HG02678 (cell line): ENCODE measurements around the gene FBXO24.

ENCODE experiments used
- ATAC-seq: cut with Tn5 transposase; IDR thresholded peaks from one replicate; pipeline ENCODE4 v1.9.1; 2021; ENCODE audit warnings: mild to moderate bottlenecking, moderate library complexity; ENCODE audit not compliant: unreplicated experiment

FBXO24 gene

DNA sequence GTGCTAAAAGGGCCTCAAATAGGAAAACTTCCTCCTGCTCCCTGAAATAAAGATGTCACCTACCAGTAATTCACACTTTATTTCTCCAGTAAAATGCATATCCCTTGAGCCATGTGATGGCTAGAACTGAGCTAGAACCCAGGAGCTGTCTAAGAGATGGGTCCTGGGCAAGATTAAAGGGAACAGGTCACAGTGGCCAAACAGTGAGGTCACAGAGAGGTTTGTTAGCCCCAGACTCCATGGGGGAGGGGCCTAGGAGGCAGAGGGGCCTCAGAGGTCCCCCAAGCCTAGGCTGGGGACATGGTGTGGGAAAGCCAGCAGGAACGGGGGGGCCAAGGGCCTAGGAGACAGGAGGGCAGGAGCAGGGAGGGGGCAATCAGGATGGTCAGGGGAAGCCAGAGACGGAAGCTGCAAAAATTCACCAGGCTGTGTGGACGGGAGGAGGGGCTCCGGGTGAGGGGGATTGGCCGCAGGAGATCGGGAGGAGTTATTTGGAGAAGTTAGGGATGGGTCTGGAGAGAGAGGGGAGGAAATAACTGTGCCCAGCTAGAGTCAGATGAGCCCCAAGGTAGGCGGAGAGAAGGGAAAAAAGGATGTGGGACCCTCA lies 3.3 kb downstream of the FBXO24 start:
- ATAC-seq: no peak

DNA sequence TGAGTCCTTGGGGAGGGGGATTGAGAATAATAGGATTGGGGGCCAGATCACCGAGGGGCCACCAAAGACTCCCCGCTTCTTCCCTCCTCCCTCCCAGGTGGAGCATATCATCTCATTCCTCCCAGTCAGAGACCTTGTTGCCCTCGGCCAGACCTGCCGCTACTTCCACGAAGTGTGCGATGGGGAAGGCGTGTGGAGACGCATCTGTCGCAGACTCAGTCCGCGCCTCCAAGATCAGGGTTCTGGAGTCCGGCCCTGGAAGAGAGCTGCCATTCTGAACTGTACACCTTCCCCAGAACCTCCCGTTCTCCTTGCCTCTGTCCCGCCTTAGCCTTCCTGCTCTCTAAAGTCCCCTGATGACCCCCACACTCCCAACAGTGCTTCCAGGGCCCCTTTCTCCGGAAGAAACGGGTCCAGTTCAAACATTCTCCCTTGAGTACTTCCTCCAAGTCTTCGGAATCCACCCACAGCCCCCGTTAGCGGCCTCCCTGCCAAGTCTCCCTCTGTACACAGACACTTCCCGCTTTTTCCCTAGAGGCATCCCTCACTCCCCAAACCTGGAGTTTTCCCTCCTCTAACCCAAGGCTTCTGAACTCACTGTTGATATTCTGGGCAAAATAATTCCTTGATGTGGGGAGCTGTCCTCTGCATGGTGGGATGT lies 4.1 kb downstream of the FBXO24 start:
- no peak for ATAC-seq

DNA sequence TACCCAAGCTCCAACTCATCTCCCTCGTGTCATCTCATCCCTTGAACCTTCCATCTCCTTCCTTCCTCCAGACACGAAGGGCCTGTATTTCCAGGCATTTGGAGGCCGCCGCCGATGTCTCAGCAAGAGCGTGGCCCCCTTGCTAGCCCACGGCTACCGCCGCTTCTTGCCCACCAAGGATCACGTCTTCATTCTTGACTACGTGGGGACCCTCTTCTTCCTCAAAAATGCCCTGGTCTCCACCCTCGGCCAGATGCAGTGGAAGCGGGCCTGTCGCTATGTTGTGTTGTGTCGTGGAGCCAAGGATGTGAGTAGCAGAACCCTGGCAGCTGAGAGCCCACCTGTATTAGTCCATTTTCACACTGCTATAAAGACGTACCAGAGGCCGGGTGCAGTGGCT lies 5.5 kb downstream of the FBXO24 start:
- ATAC-seq: no peak

DNA sequence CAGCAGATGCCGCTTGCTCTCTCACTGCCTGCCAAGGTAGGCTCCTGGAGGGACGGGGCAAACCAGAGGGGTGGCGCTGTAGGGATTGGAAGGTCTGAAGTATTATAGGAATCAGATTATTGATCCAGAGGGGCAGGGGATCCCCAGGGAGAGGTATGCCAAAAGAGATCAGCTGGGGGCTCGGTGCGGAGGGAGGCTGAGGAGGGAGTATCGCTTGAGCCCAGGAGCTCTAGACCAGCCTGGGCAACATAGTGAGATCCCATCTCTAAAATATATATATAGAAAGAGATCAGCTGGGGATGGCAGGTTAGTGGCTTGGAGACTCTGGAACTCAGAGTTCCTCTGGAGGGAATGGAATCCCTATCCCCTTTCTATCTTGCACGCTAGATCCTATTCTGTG lies 9.1 kb downstream of the FBXO24 start:
- ATAC-seq: no peak

DNA sequence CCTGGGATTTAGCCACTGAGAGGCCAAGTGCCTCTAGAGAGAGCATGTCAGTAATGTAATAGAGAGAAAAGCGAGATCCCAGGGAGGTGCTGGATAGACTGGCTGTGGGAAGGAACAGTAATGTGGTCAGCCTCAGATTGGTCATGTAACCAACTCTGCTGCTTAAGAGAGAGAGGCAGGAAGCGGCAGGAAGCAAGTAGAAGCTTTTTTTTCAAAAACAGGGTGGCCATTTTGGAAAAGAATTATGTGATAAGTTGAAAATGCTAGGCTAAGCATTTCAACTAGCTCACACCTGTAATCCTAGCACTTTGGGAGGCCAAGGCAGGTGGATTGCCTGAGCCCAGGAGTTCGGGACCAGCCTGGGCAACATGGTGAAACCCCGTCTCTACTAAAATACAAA lies 12.3 kb downstream of the FBXO24 start:
- ATAC-seq: no peak

DNA sequence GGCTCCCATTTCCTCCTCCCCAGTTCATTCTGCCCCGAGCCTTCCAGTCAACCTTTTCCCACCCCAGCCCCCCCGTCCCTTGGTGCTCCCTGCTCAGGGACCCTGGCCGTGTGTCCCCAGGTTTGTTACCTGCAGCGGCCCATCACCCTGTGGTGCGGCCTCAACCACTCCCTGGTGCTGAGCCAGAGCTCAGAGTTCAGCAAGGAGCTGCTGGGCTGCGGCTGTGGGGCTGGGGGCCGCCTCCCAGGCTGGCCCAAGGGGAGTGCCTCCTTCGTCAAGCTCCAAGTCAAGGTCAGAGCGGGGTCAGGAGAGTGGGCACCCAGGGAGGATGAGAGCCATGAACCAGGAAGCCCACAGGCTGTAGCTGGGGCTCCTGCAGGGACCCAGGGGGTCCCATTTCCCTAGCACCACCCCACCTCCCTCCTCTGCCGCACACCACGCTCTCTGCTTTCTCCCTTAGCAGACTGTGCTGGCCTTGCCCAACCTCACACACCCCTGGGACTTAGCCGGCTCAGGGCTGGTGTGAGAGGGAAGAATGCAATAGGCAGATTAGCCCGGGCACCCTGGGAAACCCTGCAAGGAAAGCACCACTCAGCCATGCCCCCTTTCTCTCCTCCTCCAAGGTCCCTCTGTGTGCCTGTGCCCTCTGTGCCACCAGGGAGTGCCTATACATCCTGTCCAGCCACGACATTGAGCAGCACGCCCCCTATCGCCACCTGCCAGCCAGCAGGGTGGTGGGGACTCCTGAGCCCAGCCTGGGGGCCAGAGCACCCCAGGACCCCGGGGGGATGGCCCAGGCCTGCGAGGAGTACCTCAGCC lies 14.0 kb downstream of the FBXO24 start:
- no peak for ATAC-seq

DNA sequence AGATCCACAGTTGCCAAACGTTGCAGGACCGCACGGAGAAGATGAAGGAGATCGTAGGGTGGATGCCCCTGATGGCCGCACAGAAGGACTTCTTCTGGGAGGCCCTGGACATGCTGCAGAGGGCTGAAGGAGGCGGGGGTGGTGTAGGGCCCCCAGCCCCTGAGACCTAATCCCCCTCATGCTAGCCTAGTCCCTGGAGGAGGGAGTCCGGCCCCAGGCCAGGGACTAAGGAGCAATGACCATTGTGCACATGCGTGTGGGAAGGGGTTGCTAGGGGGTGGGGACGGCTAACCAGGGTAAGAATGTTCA lies 14.6 kb downstream of the FBXO24 start:
- ATAC-seq: no peak

DNA sequence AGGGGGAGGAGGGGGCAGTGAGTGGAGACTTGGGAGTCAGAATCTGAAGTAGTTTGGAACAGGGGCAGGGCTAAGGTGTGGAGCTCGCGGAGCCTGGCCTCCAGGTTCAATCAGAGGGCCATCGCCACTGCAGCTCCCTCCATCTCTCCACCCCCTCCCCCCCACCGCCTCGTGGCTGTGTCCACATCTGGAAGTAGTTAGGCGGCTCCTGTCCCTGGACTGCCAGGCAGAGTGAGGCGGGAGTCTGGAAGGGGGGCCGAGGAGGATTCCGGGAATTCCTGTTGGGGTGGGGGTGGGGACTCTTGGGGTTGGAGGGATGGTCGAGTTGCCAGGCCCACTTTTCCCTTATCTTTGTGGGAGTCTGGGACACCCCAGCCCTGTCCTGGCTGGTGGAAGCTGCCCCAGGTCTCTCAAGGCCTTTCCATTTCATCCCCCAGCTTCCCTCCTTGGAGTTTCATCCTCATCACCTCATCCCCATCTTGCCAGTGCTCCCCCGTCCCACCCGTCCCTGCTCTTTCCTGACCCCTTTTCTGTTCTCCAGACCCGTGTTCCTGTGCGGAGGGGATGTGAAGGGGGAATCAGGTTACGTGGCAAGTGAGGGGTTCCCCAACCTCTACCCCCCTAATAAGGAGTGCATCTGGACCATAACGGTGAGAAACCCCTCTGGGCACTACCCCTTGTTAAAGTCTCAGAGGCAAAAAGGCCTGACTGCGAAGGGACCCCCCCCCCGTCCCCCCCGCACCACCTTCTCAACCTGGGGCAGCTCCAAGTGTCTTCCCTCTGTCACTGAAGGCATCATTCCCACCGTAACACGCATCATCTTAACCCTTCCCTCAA lies 17.0 kb downstream of the FBXO24 start:
- no peak for ATAC-seq

DNA sequence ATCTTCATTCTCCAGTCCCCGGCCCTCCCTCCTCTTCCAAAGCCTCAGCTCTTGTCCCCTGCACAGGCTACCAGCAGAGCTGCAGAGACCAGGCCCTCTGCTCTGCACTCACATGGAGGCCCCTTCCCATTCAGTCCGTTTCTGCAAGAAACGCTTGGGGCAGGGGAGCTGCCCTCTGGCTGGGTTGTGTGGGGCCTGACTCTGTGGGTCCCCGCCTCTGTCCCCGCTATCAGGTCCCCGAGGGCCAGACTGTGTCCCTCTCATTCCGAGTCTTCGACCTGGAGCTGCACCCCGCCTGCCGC lies 17.5 kb downstream of the FBXO24 start:
- ATAC-seq: peak; percentile 17

DNA sequence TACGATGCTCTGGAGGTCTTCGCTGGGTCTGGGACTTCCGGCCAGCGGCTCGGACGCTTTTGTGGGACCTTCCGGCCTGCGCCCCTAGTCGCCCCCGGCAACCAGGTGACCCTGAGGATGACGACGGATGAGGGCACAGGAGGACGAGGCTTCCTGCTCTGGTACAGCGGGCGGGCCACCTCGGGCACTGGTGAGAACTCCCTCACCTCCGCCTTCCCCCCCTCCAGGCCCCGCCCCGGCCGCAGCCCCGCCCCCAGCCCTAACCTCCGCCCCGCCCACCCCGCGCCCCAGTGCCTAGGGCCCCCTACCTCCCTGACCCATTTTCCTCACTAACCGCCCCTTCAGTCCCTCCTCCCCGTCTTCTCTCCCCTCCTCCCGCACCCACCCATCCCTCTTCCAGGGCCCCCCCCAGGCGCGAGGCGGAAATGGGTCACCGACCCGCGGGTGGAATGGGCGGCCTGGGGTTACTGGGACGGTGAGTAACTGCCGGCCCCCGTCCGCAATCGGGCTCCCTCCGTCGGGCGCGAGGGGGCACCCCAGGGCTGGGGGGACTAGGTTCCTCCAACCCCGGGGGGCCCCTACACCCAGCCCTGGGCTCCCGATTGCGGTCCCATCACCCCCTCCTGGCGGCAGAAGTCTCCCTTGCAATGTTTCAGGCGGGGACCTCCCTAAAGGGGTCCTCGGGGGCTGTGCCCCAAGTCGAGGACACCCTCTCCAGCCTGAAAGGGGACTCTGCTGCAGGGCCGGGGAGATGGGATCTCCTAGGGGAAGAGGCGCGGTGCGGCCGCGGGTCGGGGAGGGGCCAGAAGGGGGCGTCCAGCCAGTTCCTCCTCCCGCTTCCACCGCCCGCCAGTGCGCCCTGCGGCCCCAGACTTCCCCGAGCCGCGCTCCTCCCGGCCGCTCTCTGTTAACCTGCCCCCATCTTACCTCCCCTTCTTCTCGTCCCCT lies 18.2 kb downstream of the FBXO24 start:
- peak; percentile 70 for ATAC-seq

DNA sequence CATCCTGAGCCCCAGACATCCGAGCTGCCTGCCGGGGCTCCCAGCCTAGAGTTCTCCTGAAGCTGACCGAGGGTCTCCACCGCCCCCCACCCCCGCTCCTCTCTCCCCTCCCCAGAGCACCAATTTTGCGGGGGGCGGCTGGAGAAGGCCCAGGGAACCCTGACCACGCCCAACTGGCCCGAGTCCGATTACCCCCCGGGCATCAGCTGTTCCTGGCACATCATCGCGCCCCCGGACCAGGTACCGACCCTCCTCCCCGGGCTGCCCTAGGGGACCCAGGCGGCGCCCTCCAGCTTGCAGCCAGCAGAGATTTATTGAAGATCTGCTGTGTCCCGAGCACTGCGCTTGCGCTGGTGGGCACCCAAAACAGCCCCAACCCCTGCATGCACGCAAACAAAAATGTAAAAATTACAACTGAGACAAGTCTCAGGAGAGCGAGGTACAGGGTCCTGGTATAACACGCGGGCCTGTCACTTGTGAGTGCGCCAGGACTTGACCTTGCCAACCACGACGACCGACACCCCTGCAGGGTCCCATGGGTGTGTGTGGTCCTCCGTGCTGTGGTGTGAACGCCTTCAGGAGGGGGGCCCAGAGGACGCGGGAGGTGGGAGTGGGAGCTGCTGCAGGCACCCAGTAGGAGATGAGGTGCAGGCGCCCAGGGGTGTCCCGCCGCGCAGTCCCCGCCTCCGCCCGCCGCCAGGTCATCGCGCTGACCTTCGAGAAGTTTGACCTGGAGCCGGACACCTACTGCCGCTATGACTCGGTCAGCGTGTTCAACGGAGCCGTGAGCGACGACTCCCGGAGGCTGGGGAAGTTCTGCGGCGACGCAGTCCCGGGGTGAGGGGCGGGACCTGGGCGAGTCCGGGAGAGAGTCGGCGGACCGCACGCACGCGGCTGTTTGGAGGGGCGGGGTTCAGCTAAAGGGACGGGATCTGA lies 19.1 kb downstream of the FBXO24 start:
- no peak for ATAC-seq

DNA sequence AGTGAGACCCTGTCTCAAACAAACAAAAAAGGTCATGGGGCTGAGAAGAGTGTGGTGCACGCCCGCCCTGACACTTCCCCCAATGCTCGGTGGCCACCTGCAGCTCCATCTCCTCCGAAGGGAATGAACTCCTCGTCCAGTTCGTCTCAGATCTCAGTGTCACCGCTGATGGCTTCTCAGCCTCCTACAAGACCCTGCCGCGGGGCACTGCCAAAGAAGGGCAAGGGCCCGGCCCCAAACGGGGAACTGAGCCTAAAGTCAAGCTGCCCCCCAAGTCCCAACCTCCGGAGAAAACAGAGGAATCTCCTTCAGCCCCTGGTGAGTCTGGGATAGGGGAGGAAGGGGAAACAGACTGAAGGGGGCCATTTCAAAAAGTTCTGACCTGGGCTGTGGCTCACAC lies 20.2 kb downstream of the FBXO24 start:
- ATAC-seq: no peak

DNA sequence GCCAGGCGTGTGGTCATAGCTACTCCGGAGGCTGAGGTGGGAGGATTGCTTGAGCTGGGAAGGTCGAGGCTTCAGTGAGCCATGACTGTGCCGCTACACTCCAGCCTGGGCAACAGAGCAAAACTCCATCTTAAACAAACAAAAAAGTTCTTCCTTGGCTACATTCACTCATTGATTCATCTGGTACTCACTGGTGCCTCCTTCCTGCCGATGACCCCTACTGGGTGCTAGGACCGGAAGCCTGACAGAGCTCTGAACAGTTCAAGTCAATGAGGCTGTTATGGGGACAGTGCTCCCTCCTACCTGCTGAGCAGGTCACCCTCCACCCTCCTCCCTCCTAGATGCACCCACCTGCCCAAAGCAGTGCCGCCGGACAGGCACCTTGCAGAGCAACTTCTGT lies 21.0 kb downstream of the FBXO24 start:
- ATAC-seq: no peak

DNA sequence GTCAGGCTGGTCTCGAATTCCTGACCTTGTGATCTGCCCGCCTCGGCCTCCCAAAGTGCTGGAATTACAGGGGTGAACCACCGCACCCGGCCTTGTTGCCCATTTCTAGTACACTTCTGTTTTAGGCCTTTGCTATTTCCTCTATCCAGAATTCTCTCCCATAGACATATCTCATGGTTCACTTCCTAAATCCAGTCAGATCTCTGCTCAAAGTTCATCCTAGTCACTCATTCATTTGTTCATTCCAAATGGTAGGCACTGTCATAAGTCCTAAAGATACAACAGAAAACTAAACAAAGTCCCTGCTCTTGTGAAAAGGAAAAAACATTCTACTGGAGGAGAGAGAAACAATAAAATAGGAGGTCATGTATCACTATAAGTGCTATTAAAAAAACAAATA lies 23.8 kb downstream of the FBXO24 start:
- ATAC-seq: no peak

DNA sequence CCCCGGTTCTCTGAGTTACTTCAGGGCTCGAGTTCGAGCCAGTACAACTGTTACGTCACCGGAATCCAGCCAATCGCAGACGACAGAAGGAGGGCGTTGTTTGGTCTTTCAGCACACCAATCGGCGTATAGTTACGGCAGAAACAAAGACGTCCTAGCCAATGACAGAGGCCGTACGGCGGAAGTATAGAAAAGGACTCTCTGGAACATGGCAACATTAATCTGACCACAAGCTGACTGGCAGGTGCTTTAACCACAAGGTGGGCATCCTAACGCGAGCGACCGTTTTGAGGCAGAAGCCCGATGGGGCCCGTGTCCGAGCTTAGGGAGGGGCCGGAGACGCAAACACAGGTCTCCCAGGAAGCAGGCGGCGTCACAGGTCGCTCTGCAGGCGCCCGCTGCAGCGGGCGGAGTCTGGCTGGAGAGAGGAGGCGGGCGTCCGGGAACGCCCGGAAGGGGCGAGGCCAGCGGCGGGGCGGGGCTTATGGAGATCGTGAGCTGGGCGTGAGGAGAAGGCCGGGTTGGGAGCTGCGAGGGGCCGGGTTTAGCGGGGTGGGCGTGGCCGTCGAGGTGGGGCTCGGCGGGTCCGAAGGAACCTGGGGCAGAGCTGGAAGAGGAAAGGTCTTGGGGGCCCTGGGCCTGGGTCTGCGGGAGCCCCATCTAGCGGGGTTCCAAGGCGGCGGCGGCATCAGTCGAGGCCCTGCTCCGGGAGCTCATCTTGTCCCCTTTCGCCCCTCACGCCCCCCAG lies 26.0 kb downstream of the FBXO24 start, which contains the start of gene MOSPD3:
Gene MOSPD3, plus strand, starts transcription at position 558 of the 747 bp plus-strand sequence. CDS start 252 bp downstream, outside the sequence.
- peak; percentile 90 for ATAC-seq

DNA sequence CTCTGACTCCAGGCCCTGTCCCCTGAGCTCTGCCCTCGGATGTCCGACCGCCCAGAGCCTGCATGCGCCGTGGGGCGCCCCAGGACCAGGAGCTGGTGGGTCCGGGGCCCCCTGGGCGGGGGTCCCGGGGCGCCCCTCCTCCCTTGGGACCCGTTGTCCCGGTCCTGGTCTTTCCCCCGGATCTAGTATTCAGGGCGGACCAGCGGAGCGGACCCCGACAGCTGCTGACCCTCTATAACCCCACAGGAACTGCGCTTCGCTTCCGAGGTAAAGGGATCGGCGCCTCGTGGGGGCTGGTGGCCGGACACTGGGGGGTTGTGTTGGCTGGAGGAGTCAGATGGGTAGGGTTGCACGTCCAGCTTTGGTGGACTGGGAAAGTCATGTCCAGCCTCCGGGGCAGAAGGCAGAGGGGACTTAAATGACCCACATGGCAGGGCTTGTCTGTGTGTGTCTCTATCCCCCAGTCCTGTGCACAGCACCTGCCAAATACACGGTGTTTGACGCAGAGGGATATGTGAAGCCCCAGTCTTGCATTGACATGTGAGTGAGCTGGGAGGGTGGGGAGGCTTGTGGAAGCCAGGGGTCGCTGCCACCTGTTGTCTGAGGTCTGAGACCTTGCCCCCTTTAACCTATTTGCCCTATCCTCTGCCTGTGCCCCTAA lies 26.7 kb downstream of the FBXO24 start:
- no peak for ATAC-seq

DNA sequence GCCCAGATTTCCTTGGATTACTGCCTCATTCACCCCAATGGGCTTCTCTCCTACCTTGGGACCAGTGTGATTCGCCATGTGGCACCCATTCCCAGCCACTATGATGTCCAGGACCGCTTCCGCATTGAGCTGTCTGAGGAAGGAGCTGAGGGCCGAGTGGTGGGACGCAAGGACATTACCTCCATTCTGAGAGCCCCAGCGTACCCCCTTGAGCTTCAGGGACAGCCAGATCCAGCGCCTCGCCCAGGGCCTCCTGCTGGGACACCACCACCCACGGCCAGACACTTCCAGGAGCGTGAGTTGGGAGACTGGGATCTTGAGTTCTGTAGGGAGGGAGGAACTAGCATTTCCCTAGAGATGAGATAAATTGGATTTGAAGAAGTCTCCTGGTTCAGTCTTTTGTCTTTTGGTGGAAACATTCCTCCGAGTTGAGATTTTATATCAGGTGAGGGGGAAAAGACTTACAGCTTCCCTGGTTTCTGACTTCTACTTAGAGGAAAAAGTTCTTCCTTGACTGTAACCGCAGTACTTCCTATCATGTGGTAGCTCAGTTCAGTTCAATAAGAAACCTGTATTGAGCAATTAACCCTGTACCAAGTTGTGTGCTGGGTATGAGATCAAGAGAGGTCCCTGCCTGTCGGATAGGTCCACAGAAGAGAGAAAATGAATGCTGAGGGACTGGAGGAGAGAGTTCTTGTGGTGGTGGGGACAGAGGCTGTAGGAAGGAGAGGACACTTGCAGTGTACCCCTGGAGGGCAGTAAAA lies 27.5 kb downstream of the FBXO24 start:
- no peak for ATAC-seq
